GM18505 (cell line): ENCODE data around the gene ERVFRD-1.

Experiments used
- ATAC-seq: cut with Tn5 transposase; IDR thresholded peaks from one replicate; pipeline ENCODE4 v1.9.1; 2021; ENCODE audit not compliant: unreplicated experiment
- POLR2A ChIP-seq: IDR thresholded peaks from 4 replicates; pipeline ENCODE4 v1.6.1; 2011; ENCODE audit warnings: borderline replicate concordance; ENCODE audit not compliant: insufficient read depth, insufficient read length; ENCODE audit errors: extremely low read depth

The ERVFRD-1 gene

GRCh38 chr6:11110921-11111768, at the start of gene ERVFRD-1:
ERVFRD-1 (minus strand) TSS chr6:11111725; CDS start chr6:11105310, 6,415 bp downstream.
- no peak for TF ChIP-seq POLR2A
- ATAC-seq, result no peak

GRCh38 chr6:11160199-11160598, 48.7 kb upstream of the ERVFRD-1 start:
- no peak for ATAC-seq
- no peak for TF ChIP-seq POLR2A

GRCh38 chr6:11155589-11155988, 44.1 kb upstream of the ERVFRD-1 start:
- ATAC-seq, result no peak
- no peak for TF ChIP-seq POLR2A

- ATAC-seq, result no peak
- no peak for TF ChIP-seq POLR2A
These were observed 41.9 kb upstream of the ERVFRD-1 start for GRCh38 chr6:11153447-11153846.

GRCh38 chr6:11152581-11152980, 41.1 kb upstream of the ERVFRD-1 start:
- TF ChIP-seq POLR2A, result no peak
- no peak for ATAC-seq

- no peak for ATAC-seq
- TF ChIP-seq POLR2A, result no peak
These were observed 40.0 kb upstream of the ERVFRD-1 start for GRCh38 chr6:11151488-11151887.

GRCh38 chr6:11149551-11149950, 38.0 kb upstream of the ERVFRD-1 start:
- no peak for TF ChIP-seq POLR2A
- ATAC-seq, result no peak

- no peak for ATAC-seq
- TF ChIP-seq POLR2A, result no peak
These were observed 34.7 kb upstream of the ERVFRD-1 start for GRCh38 chr6:11146117-11146826.

GRCh38 chr6:11144393-11144851, 32.9 kb upstream of the ERVFRD-1 start:
- no peak for ATAC-seq
- no peak for TF ChIP-seq POLR2A

- no peak for ATAC-seq
- no peak for TF ChIP-seq POLR2A
These were observed 32.2 kb upstream of the ERVFRD-1 start for GRCh38 chr6:11143394-11144371.

GRCh38 chr6:11142296-11143027, 30.9 kb upstream of the ERVFRD-1 start:
- ATAC-seq, result no peak
- no peak for TF ChIP-seq POLR2A

GRCh38 chr6:11141295-11141694, 29.8 kb upstream of the ERVFRD-1 start:
- ATAC-seq, result no peak
- TF ChIP-seq POLR2A, result no peak

- no peak for TF ChIP-seq POLR2A
- no peak for ATAC-seq
These were observed 28.5 kb upstream of the ERVFRD-1 start for GRCh38 chr6:11140056-11140455.
